ENCODE data around the gene RGS3. TPM values are rescaled to one million over a fixed set of nuclear protein-coding genes. Genes with fewer than 3 reads are reported as not detected.

Gene RGS3
- total and polyA plus RNA-seq, 5 donors from 2014 or later, result 8.5 to 15.5 (median 12.5) TPM

- Histone ChIP-seq H3K36me3 (ENCODE audit: control insufficient read depth, insufficient read depth, low read length) (peaks cover 21% of the 10 kb centered on the region), H3K4me1 (ENCODE audit: control insufficient read depth, insufficient read depth, low read length, poor library complexity, severe bottlenecking) (peaks cover 12% of the 10 kb centered on the region), H3K27me3 (ENCODE audit: control insufficient read depth, insufficient read depth, low read length) (no peaks in the 10 kb centered on the region), H3K27ac (ENCODE audit: insufficient read depth, low read length, poor library complexity, severe bottlenecking) (no peak overlapping the region), H3K4me3 (ENCODE audit: low read depth, low read length) (no peak overlapping the region), H3K9me3 (ENCODE audit: control insufficient read depth in 2 of 2, low read length in 2 of 2) (no peaks in the 10 kb centered on the region)
- H3K36me3 Mint-ChIP-seq, result peaks cover 13% of the 10 kb centered on the region
- H3K9me3 Mint-ChIP-seq, result peaks cover 0 to 3% (median 0%) of the 10 kb centered on the region in 7 donors
- ATAC-seq (ENCODE audit: low read depth in 2 of 2) (no peak), DNase-seq (no peak)
- H3K4me3 Mint-ChIP-seq, result no peak overlapping the region
- H3K4me1 Mint-ChIP-seq, result peaks cover 9 to 22% (median 14%) of the 10 kb centered on the region in 4 donors
- no peaks in the 10 kb centered on the region for H3K27me3 Mint-ChIP-seq
- H3K27ac Mint-ChIP-seq, result peak overlapping the region in 1 of 3 donors; percentile 51
Observed at GRCh38 chr9:113594484-113595299, 131.2 kb downstream of the RGS3 start.

DNA sequence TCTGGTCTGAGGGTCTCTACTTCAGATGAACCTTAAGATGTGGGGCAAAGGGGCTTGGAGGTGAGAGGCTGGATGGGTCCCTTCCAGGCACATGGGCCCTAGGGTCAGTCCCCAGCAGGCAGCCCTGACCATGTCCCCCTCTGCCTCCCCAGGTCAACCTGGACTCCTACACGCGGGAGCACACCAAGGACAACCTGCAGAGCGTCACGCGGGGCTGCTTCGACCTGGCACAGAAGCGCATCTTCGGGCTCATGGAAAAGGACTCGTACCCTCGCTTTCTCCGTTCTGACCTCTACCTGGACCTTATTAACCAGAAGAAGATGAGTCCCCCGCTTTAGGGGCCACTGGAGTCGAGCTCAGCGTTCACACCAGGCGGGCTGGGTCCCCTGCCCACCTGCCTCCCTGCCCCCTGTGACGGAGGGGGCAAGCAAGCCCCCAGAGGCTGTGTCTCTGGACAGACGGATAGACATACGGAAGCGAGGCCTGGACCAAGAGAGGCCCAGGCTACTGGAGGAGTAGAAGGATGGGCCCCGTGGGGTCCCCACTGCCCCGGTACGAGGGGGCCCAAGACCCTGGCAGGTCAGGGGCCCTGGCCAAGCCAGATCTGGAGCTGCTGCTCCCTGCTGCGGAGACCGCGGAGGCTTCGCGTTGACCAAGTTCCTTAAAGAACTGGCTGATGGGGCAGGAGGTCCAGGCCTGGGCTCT, 133.2 kb downstream of the RGS3 start:
- Histone ChIP-seq H3K27me3 (ENCODE audit: control insufficient read depth, insufficient read depth, low read length) (no peaks in the 10 kb centered on the region), H3K4me1 (ENCODE audit: control insufficient read depth, insufficient read depth, low read length, poor library complexity, severe bottlenecking) (peaks cover 12% of the 10 kb centered on the region), H3K9me3 (ENCODE audit: control insufficient read depth in 2 of 2, low read length in 2 of 2) (no peaks in the 10 kb centered on the region), H3K4me3 (ENCODE audit: low read depth, low read length) (no peak overlapping the region), H3K27ac (ENCODE audit: insufficient read depth, low read length, poor library complexity, severe bottlenecking) (no peak overlapping the region), H3K36me3 (ENCODE audit: control insufficient read depth, insufficient read depth, low read length) (peaks cover 21% of the 10 kb centered on the region)
- peaks cover 13% of the 10 kb centered on the region for H3K36me3 Mint-ChIP-seq
- ATAC-seq (ENCODE audit: low read depth in 2 of 2) (no peak), DNase-seq (no peak)
- no peak overlapping the region for H3K27ac Mint-ChIP-seq
- H3K27me3 Mint-ChIP-seq, result no peaks in the 10 kb centered on the region
- peaks cover 7 to 13% (median 11%) of the 10 kb centered on the region in 4 donors for H3K4me1 Mint-ChIP-seq
- H3K9me3 Mint-ChIP-seq, result peaks cover 0 to 3% (median 0%) of the 10 kb centered on the region in 7 donors
- H3K4me3 Mint-ChIP-seq, result no peak overlapping the region

DNA sequence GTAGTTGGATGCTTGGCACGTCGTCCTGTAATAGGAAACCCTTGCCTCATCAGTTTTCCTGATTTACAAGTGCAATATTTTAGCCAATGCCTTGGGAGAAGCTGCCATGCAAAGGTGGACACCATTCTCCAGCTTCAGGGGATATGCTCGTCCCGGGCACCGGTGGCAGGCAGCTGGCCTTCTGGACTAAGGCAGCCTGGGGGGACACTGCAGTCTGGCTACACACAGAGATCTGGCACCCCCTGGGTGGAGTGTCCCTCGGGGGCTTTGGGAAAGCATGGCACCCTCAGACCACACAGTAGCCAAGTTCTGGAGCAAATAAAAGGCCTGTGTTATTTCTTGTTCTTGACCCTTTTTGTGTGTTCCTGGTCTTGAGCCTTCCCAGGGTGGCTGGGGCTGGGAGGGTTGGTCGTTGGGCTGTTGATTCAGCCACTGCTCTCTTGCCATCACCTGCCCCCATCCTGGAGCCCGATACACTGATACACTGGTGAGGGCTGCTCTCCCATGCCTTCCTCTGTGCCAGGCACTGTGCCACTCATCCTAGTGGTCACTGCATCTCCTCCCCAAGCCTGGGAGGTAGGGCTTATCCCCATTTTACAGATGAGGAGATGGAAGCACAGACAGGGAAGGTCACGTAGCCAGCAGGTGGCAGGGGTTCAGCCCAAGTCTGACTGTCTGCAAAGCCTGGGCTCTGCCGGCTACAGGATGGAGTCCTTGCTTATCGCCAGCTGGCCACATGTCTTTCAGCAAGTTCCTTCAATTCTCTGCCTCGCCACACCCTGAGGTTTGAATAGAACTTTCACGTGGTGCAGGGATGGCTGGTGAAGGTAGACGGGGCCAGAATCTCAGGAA, 134.1 kb downstream of the RGS3 start:
- Mint-ChIP-seq H3K4me3 (no peak overlapping the region), H3K4me1 (peaks cover 4 to 9% (median 7%) of the 10 kb centered on the region in 4 donors), H3K27me3 (no peaks in the 10 kb centered on the region), H3K27ac (no peak overlapping the region), H3K36me3 (peaks cover 13% of the 10 kb centered on the region), H3K9me3 (peaks cover 0 to 3% (median 0%) of the 10 kb centered on the region in 7 donors)
- no peak for ATAC-seq (ENCODE audit: low read depth in 2 of 2)
- Histone ChIP-seq H3K9me3 (ENCODE audit: control insufficient read depth in 2 of 2, low read length in 2 of 2) (no peaks in the 10 kb centered on the region), H3K36me3 (ENCODE audit: control insufficient read depth, insufficient read depth, low read length) (peaks cover 21% of the 10 kb centered on the region), H3K4me1 (ENCODE audit: control insufficient read depth, insufficient read depth, low read length, poor library complexity, severe bottlenecking) (peaks cover 11% of the 10 kb centered on the region), H3K27me3 (ENCODE audit: control insufficient read depth, insufficient read depth, low read length) (no peaks in the 10 kb centered on the region), H3K4me3 (ENCODE audit: low read depth, low read length) (no peak overlapping the region), H3K27ac (ENCODE audit: insufficient read depth, low read length, poor library complexity, severe bottlenecking) (no peak overlapping the region)
- DNase-seq, result no peak

GRCh38 chr9:113598451-113598850, 134.9 kb downstream of the RGS3 start:
- peaks cover 21% of the 10 kb centered on the region for H3K36me3 ChIP-seq (ENCODE audit: control insufficient read depth, insufficient read depth, low read length)
- H3K27ac Mint-ChIP-seq, result peak overlapping the region in 1 of 3 donors; percentile 26
- no peak overlapping the region for H3K4me3 ChIP-seq (ENCODE audit: low read depth, low read length)
- peaks cover 0 to 3% (median 0%) of the 10 kb centered on the region in 7 donors for H3K9me3 Mint-ChIP-seq
- no peaks in the 10 kb centered on the region for H3K9me3 ChIP-seq (ENCODE audit: control insufficient read depth in 2 of 2, low read length in 2 of 2)
- H3K4me1 ChIP-seq (ENCODE audit: control insufficient read depth, insufficient read depth, low read length, poor library complexity, severe bottlenecking), result peaks cover 3% of the 10 kb centered on the region
- H3K27ac ChIP-seq (ENCODE audit: insufficient read depth, low read length, poor library complexity, severe bottlenecking), result no peak overlapping the region
- H3K27me3 ChIP-seq (ENCODE audit: control insufficient read depth, insufficient read depth, low read length), result no peaks in the 10 kb centered on the region
- no peak overlapping the region for H3K4me3 Mint-ChIP-seq
- no peak for ATAC-seq (ENCODE audit: low read depth in 2 of 2)
- DNase-seq, result no peak
- H3K36me3 Mint-ChIP-seq, result peaks cover 13% of the 10 kb centered on the region
- peaks cover 0 to 1% (median 0%) of the 10 kb centered on the region in 4 donors for H3K4me1 Mint-ChIP-seq
- no peaks in the 10 kb centered on the region for H3K27me3 Mint-ChIP-seq

- Mint-ChIP-seq H3K4me3 (no peak overlapping the region), H3K27ac (peak overlapping the region in 2 of 3 donors; percentile 26 to 76), H3K36me3 (peaks cover 13% of the 10 kb centered on the region), H3K4me1 (no peaks in the 10 kb centered on the region), H3K27me3 (no peaks in the 10 kb centered on the region), H3K9me3 (peaks cover 0 to 3% (median 0%) of the 10 kb centered on the region in 7 donors)
- no peaks in the 10 kb centered on the region for H3K27me3 ChIP-seq (ENCODE audit: control insufficient read depth, insufficient read depth, low read length)
- DNase-seq, result no peak
- ATAC-seq (ENCODE audit: low read depth in 2 of 2), result no peak
- no peaks in the 10 kb centered on the region for H3K9me3 ChIP-seq (ENCODE audit: control insufficient read depth in 2 of 2, low read length in 2 of 2)
- peaks cover 21% of the 10 kb centered on the region for H3K36me3 ChIP-seq (ENCODE audit: control insufficient read depth, insufficient read depth, low read length)
- no peak overlapping the region for H3K4me3 ChIP-seq (ENCODE audit: low read depth, low read length)
- H3K27ac ChIP-seq (ENCODE audit: insufficient read depth, low read length, poor library complexity, severe bottlenecking), result no peak overlapping the region
- no peaks in the 10 kb centered on the region for H3K4me1 ChIP-seq (ENCODE audit: control insufficient read depth, insufficient read depth, low read length, poor library complexity, severe bottlenecking)
Observed at GRCh38 chr9:113598883-113599282, 135.4 kb downstream of the RGS3 start.

DNA sequence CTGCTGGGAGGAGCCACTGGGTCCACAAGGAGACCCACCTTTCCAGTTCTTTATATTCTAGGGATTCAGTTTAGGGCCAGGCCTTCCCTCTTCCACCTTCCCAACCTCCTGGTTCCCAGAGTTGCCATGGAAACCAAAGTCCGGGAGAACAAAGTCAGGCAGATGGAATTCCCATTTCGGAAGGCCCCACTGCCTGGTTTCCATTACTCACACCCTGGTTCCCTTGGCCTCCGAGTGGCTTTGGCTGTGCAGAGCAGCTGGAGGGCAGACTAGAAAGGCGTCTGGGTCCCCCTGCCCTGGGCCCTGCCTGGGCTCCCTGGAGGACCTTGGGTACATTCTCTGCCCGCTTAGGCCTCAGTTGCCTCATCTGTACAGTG, 136.1 kb downstream of the RGS3 start:
- Mint-ChIP-seq H3K36me3 (peaks cover 13% of the 10 kb centered on the region), H3K4me3 (no peak overlapping the region), H3K27ac (no peak overlapping the region), H3K4me1 (no peaks in the 10 kb centered on the region), H3K9me3 (peaks cover 0 to 3% (median 0%) of the 10 kb centered on the region in 7 donors), H3K27me3 (no peaks in the 10 kb centered on the region)
- H3K4me1 ChIP-seq (ENCODE audit: control insufficient read depth, insufficient read depth, low read length, poor library complexity, severe bottlenecking), result no peaks in the 10 kb centered on the region
- H3K27ac ChIP-seq (ENCODE audit: insufficient read depth, low read length, poor library complexity, severe bottlenecking), result no peak overlapping the region
- ATAC-seq (ENCODE audit: low read depth in 2 of 2) (no peak), DNase-seq (no peak)
- H3K4me3 ChIP-seq (ENCODE audit: low read depth, low read length), result no peak overlapping the region
- H3K27me3 ChIP-seq (ENCODE audit: control insufficient read depth, insufficient read depth, low read length), result no peaks in the 10 kb centered on the region
- H3K36me3 ChIP-seq (ENCODE audit: control insufficient read depth, insufficient read depth, low read length), result peaks cover 19% of the 10 kb centered on the region
- no peaks in the 10 kb centered on the region for H3K9me3 ChIP-seq (ENCODE audit: control insufficient read depth in 2 of 2, low read length in 2 of 2)

GRCh38 chr9:113600023-113600823, 136.7 kb downstream of the RGS3 start:
- Mint-ChIP-seq H3K27ac (no peak overlapping the region), H3K4me1 (no peaks in the 10 kb centered on the region), H3K36me3 (peaks cover 13% of the 10 kb centered on the region), H3K4me3 (no peak overlapping the region), H3K9me3 (peaks cover 0 to 3% (median 0%) of the 10 kb centered on the region in 7 donors), H3K27me3 (no peaks in the 10 kb centered on the region)
- H3K27me3 ChIP-seq (ENCODE audit: control insufficient read depth, insufficient read depth, low read length), result no peaks in the 10 kb centered on the region
- H3K36me3 ChIP-seq (ENCODE audit: control insufficient read depth, insufficient read depth, low read length), result peaks cover 18% of the 10 kb centered on the region
- no peak overlapping the region for H3K27ac ChIP-seq (ENCODE audit: insufficient read depth, low read length, poor library complexity, severe bottlenecking)
- DNase-seq, result no peak
- H3K4me3 ChIP-seq (ENCODE audit: low read depth, low read length), result no peak overlapping the region
- ATAC-seq (ENCODE audit: low read depth in 2 of 2), result no peak
- no peaks in the 10 kb centered on the region for H3K9me3 ChIP-seq (ENCODE audit: control insufficient read depth in 2 of 2, low read length in 2 of 2)
- no peaks in the 10 kb centered on the region for H3K4me1 ChIP-seq (ENCODE audit: control insufficient read depth, insufficient read depth, low read length, poor library complexity, severe bottlenecking)

All from CD4-positive, CD25-positive, alpha-beta regulatory T cell (primary cell).